ENCODE data around the gene MAP4K2. TPM values are rescaled to one million over a fixed set of nuclear protein-coding genes. Genes with fewer than 3 reads are reported as not detected.

The MAP4K2 gene
- polyA plus RNA-seq, 3 donors, result 9.9 to 38.0 (median 12.6) TPM

DNA sequence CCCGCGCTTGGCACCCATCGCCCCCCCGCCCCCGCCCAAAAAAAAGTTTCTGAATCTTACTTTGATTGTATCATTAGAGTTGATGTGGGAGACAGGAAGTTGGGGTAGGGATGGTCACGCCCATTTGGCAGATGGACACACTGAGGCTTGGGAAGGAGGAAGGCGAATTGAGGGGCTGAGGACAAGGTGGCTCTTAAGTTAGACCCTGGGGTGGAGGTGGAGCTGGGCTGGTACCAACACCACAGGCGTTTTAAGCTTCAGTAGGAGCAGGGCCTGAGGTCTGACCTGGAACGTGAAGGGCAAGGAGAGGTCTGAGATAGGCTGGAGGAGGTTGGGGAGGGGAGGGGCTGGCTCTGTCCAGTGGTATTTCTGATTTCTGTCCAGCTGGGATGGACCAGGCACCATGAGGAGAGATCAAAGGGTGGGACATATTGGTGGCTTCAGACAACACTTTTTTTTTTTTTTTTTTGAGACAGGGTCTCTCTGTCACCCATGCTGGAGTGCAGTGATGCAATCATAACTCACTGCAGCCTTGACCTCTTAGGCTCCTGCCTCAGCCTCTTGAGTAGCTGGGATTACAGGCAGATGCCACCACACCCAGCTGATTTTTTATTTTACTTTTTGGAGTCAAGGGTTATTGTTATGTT, 42.2 kb upstream of the MAP4K2 start:
- peaks cover 0 to 2% (median 0%) of the 10 kb centered on the region in 7 donors for H3K9me3 Mint-ChIP-seq
- intact Hi-C loops (cut with micrococcal nuclease), result loop anchor here in 1 of 2 donors (10.0 kb wide), 2 partner anchors 60 to 170 kb away; partner anchors contain the start of gene ARL2
- peak overlapping the region; percentile 56 to 57 for H3K4me3 Mint-ChIP-seq
- Histone ChIP-seq H2AFZ (ENCODE audit: insufficient read depth, low read depth, low read length, poor library complexity, severe bottlenecking) (peak overlapping the region; percentile 78), H3K36me3 (replicated peaks in 1 of 2; ENCODE audit: control insufficient read depth in 1 of 2, insufficient read depth in 2 of 2, low read length in 2 of 2) (no peaks in the 10 kb centered on the region), H3K9me3 (replicated peaks in 1 of 2; ENCODE audit: control insufficient read depth in 1 of 2, insufficient read depth in 1 of 2, low read length in 2 of 2) (no peaks in the 10 kb centered on the region), H4K20me1 (ENCODE audit: insufficient read depth, low read length) (peaks cover 2% of the 10 kb centered on the region), H3K9ac (ENCODE audit: insufficient read depth, low read length, poor library complexity, severe bottlenecking) (no peak overlapping the region), H3K4me1 (ENCODE audit: control insufficient read depth in 1 of 2, insufficient read depth in 2 of 2, low read length in 2 of 2) (peaks cover 23 to 45% of the 10 kb centered on the region in 2 donors), H3K79me2 (ENCODE audit: insufficient read depth, low read length) (no peaks in the 10 kb centered on the region), H3K4me3 (replicated peaks in 1 of 3; ENCODE audit: low read depth in 2 of 3, low read length in 3 of 3) (peak overlapping the region in 2 of 3 experiments; percentile 40 to 68), H3K27ac (ENCODE audit: low read depth in 1 of 2, low read length in 2 of 2) (no peak overlapping the region), H3K4me2 (replicated peaks; ENCODE audit: extremely low read depth, low read length, poor library complexity, severe bottlenecking) (peak overlapping the region; percentile 86), H3K27me3 (ENCODE audit: control insufficient read depth in 2 of 2, insufficient read depth in 2 of 2, low read length in 2 of 2) (peaks cover 0 to 10% of the 10 kb centered on the region in 2 donors)
- TF ChIP-seq, protein P1, sequence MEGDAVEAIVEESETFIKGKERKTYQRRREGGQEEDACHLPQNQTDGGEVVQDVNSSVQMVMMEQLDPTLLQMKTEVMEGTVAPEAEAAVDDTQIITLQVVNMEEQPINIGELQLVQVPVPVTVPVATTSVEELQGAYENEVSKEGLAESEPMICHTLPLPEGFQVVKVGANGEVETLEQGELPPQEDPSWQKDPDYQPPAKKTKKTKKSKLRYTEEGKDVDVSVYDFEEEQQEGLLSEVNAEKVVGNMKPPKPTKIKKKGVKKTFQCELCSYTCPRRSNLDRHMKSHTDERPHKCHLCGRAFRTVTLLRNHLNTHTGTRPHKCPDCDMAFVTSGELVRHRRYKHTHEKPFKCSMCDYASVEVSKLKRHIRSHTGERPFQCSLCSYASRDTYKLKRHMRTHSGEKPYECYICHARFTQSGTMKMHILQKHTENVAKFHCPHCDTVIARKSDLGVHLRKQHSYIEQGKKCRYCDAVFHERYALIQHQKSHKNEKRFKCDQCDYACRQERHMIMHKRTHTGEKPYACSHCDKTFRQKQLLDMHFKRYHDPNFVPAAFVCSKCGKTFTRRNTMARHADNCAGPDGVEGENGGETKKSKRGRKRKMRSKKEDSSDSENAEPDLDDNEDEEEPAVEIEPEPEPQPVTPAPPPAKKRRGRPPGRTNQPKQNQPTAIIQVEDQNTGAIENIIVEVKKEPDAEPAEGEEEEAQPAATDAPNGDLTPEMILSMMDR (IDR thresholded peaks at IDR 0.05), result no peak
- H3K4me1 Mint-ChIP-seq, result peaks cover 38% of the 10 kb centered on the region
- peak in 1 of 3 donors; percentile 40 for DNase-seq
- 30% methylated on average over 8 of the region's 9 CpGs for WGBS (ENCODE audit: insufficient coverage)
- peaks cover 3 to 19% (median 18%) of the 10 kb centered on the region in 3 donors for H3K27me3 Mint-ChIP-seq (ENCODE audit: low read depth in 3 of 3)
- peaks cover 0 to 3% of the 10 kb centered on the region in 2 donors for H3K36me3 Mint-ChIP-seq
- H3K27ac Mint-ChIP-seq, result peak overlapping the region in 3 of 7 donors; percentile 15 to 77 (median 63)

DNA sequence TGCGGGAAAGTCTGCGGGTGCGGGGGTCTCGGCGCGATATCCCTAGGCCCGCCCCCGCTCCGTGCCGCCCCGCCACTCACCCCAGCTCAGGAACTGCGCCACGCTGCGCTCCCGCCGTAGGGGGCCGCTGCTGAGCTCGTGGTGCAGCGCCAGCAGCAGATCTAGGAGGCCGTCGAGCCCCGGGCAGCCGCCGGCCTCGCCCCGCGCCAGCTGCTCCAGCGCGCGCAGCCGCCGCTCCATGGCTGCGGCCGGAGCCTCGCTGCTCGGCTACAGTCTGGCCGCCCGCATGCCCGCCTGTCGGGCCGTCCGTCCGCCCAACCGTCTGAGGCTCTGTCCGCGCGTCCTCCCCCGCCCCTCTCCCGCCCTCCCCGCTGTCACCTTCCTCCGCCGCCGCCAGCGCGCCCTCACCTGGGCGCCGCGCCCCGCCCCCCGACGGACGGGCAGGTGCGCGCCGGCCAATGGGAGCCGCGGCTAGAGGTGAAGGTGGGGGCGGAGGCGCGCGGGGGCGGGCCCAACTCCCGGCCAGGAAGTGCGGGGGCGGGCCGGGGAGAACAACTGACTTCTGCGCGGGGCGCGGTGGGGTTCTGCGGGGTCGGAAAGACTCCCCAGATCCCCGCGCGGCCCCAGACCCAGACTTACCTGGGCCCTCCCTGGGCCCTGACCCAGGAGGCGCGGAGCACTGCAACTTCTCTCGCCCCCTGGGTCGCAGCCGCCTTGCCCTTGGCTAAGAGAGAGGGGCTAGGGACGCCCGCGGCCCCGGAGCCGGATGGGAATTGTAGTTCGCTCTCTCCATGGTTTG, 41.5 kb upstream of the MAP4K2 start, which contains the start of gene CDC42BPG:
TSS of gene CDC42BPG (minus strand) at position 324 of the 799 bp plus-strand sequence. CDS start at position 240, 84 bp downstream.
- peak within 1 kb of the TSS; percentile 46 for H3K9ac ChIP-seq (ENCODE audit: insufficient read depth, low read length, poor library complexity, severe bottlenecking)
- peaks cover 0 to 2% of the 10 kb centered on the region in 2 donors for H3K36me3 Mint-ChIP-seq
- H3K9me3 ChIP-seq (replicated peaks in 1 of 2; ENCODE audit: control insufficient read depth in 1 of 2, insufficient read depth in 1 of 2, low read length in 2 of 2), result no peaks in the 10 kb centered on the region
- DNase-seq, result peak in 2 of 3 donors; percentile 69 to 73
- peaks cover 0 to 10% of the 10 kb centered on the region in 2 donors for H3K27me3 ChIP-seq (ENCODE audit: control insufficient read depth in 2 of 2, insufficient read depth in 2 of 2, low read length in 2 of 2)
- H3K4me1 ChIP-seq (ENCODE audit: control insufficient read depth in 1 of 2, insufficient read depth in 2 of 2, low read length in 2 of 2), result peaks cover 23 to 44% of the 10 kb centered on the region in 2 donors
- peaks cover 36% of the 10 kb centered on the region for H3K4me1 Mint-ChIP-seq
- H3K27me3 Mint-ChIP-seq (ENCODE audit: low read depth in 3 of 3), result peaks cover 3 to 18% (median 18%) of the 10 kb centered on the region in 3 donors
- H3K4me2 ChIP-seq (replicated peaks; ENCODE audit: extremely low read depth, low read length, poor library complexity, severe bottlenecking), result peak within 1 kb of the TSS; percentile 86
- H4K20me1 ChIP-seq (ENCODE audit: insufficient read depth, low read length), result peaks cover 2% of the 10 kb centered on the region
- H3K4me3 ChIP-seq (replicated peaks in 1 of 3; ENCODE audit: low read depth in 2 of 3, low read length in 3 of 3), result peak within 1 kb of the TSS in 2 of 3 experiments; percentile 40 to 68
- H3K9me3 Mint-ChIP-seq, result peaks cover 0 to 2% (median 0%) of the 10 kb centered on the region in 7 donors
- peak within 1 kb of the TSS in 4 of 7 donors; percentile 15 to 77 (median 58) for H3K27ac Mint-ChIP-seq
- intact Hi-C loops (cut with micrococcal nuclease), result loop anchor here in 1 of 2 donors (10.0 kb wide), 2 partner anchors 60 to 170 kb away; partner anchors contain the start of gene ARL2
- WGBS (ENCODE audit: insufficient coverage), result 0% methylated on average over 81 of the region's 96 CpGs
- H3K4me3 Mint-ChIP-seq, result peak within 1 kb of the TSS; percentile 64
- peak within 1 kb of the TSS; percentile 78 for H2AFZ ChIP-seq (ENCODE audit: insufficient read depth, low read depth, low read length, poor library complexity, severe bottlenecking)
- H3K79me2 ChIP-seq (ENCODE audit: insufficient read depth, low read length), result no peaks in the 10 kb centered on the region
- H3K27ac ChIP-seq (ENCODE audit: low read depth in 1 of 2, low read length in 2 of 2), result no peak within 1 kb of the TSS
- TF ChIP-seq, protein P1 (IDR thresholded peaks at IDR 0.05), result peak; percentile 83
- no peaks in the 10 kb centered on the region for H3K36me3 ChIP-seq (replicated peaks in 1 of 2; ENCODE audit: control insufficient read depth in 1 of 2, insufficient read depth in 2 of 2, low read length in 2 of 2)

Measured in CD14-positive monocyte (primary cell).